IPS DF 4.7 (cell line): ENCODE results near the gene HDDC2.

Source experiments
- DNase-seq: peaks from one replicate; pipeline ENCODE4 v3.0.0-alpha.2; 2013; ENCODE audit warnings: low spot score; ENCODE audit errors: extremely low read depth

Gene HDDC2

GRCh38 chr6:125301435-125302391 is at the start of gene HDDC2:
Gene HDDC2 (minus strand): TSS chr6:125301967. CDS start chr6:125301932, 35 bp downstream.
- no peak for DNase-seq

- no peak for DNase-seq
Observed at GRCh38 chr6:125346926-125347563, 45.3 kb upstream of the HDDC2 start.

GRCh38 chr6:125346201-125346925 is 44.6 kb upstream of the HDDC2 start:
- DNase-seq, result no peak

GRCh38 chr6:125341460-125341859 is 39.7 kb upstream of the HDDC2 start:
- no peak for DNase-seq

- DNase-seq, result no peak
Observed at GRCh38 chr6:125340991-125341390, 39.2 kb upstream of the HDDC2 start.

- no peak for DNase-seq
Observed at GRCh38 chr6:125340175-125340835, 38.5 kb upstream of the HDDC2 start.

- no peak for DNase-seq
Observed at GRCh38 chr6:125339653-125340052, 37.9 kb upstream of the HDDC2 start.

GRCh38 chr6:125338381-125338780 is 36.6 kb upstream of the HDDC2 start:
- DNase-seq, result no peak

- DNase-seq, result no peak
Observed at GRCh38 chr6:125337706-125338105, 35.9 kb upstream of the HDDC2 start.

GRCh38 chr6:125332664-125333063 is 30.9 kb upstream of the HDDC2 start:
- no peak for DNase-seq

- DNase-seq, result no peak
Observed at GRCh38 chr6:125325586-125325985, 23.8 kb upstream of the HDDC2 start.

- DNase-seq, result no peak
Observed at GRCh38 chr6:125323376-125323775, 21.6 kb upstream of the HDDC2 start.

- DNase-seq, result no peak
Observed at GRCh38 chr6:125316621-125317020, 14.9 kb upstream of the HDDC2 start.

GRCh38 chr6:125315548-125315947 is 13.8 kb upstream of the HDDC2 start:
- no peak for DNase-seq

- DNase-seq, result no peak
Observed at GRCh38 chr6:125314009-125314581, 12.3 kb upstream of the HDDC2 start.

GRCh38 chr6:125312950-125313349 is 11.2 kb upstream of the HDDC2 start:
- no peak for DNase-seq

- DNase-seq, result no peak
Observed at GRCh38 chr6:125312478-125312877, 10.7 kb upstream of the HDDC2 start.

GRCh38 chr6:125310994-125311649 is 9.4 kb upstream of the HDDC2 start:
- peak; percentile 60 for DNase-seq

- no peak for DNase-seq
Observed at GRCh38 chr6:125307964-125308615, 6.3 kb upstream of the HDDC2 start.
